NCI-H2171 (cell line): Measurements from ENCODE around the gene AXL.
"Not testable (repeated sequence)": the region's sequence is repeated elsewhere in the genome, so short reads cannot be mapped to it uniquely, and the experiment has no call there.

Source experiments
- DNase-seq: peaks from one replicate; lab custom pipeline; 2025; lab: John Stamatoyannopoulos, UW

Gene AXL

GRCh38 chr19:41218615-41219507 is at the start of gene AXL:
Gene AXL (plus strand): TSS chr19:41219223. CDS start chr19:41219393, 170 bp downstream.
- DNase-seq = no peak

- DNase-seq = no peak
Measured at GRCh38 chr19:41172297-41173164, 46.5 kb upstream of the AXL start.

- DNase-seq = no peak
Measured at GRCh38 chr19:41174297-41174928, 44.6 kb upstream of the AXL start.

- no peak for DNase-seq
Measured at GRCh38 chr19:41175801-41176777, 42.9 kb upstream of the AXL start.

GRCh38 chr19:41180173-41180572 is 38.9 kb upstream of the AXL start:
- not testable (repeated sequence) for DNase-seq

GRCh38 chr19:41186971-41187883 is 31.8 kb upstream of the AXL start:
- DNase-seq = no peak

- DNase-seq = no peak
Measured at GRCh38 chr19:41187884-41188279, 31.1 kb upstream of the AXL start.

GRCh38 chr19:41189425-41190065 is 29.5 kb upstream of the AXL start:
- DNase-seq = no peak

- DNase-seq = no peak
Measured at GRCh38 chr19:41192574-41193429, 26.2 kb upstream of the AXL start, which contains the start of gene CYP2S1. Gene CYP2S1 (plus strand): TSS chr19:41193219. CDS start chr19:41193265, 46 bp downstream.

- DNase-seq = no peak
Measured at GRCh38 chr19:41193430-41194156, 25.4 kb upstream of the AXL start.

- DNase-seq = no peak
Measured at GRCh38 chr19:41194157-41194552, 24.9 kb upstream of the AXL start.

- no peak for DNase-seq
Measured at GRCh38 chr19:41195675-41196497, 23.1 kb upstream of the AXL start.

- DNase-seq = no peak
Measured at GRCh38 chr19:41198559-41198958, 20.5 kb upstream of the AXL start.

GRCh38 chr19:41203371-41203770 is 15.7 kb upstream of the AXL start:
- DNase-seq = no peak

- DNase-seq = not testable (repeated sequence)
Measured at GRCh38 chr19:41204338-41204737, 14.7 kb upstream of the AXL start.

GRCh38 chr19:41205995-41206394 is 13.0 kb upstream of the AXL start:
- DNase-seq = no peak

- DNase-seq = no peak
Measured at GRCh38 chr19:41206456-41206855, 12.6 kb upstream of the AXL start.
